Forelimb muscle (tissue), 1 donor: ENCODE results near the gene CPEB4. TPM values are rescaled to one million over a fixed set of nuclear protein-coding genes. Genes with fewer than 3 reads are reported as not detected.

ENCODE experiments used
- DNase-seq: peaks from one replicate; pipeline ENCODE4 v3.0.0-alpha.2; 2013; ENCODE audit warnings: low read depth
- polyA plus RNA-seq: library from polyadenylated mRNA; unstranded; fragments of 120-200 nt; gene quantifications from one replicate; pipeline ENCODE4 v1.2.1, GENCODE V29; 2013; ENCODE audit not compliant: insufficient read length

CPEB4 gene
- polyA plus RNA-seq, 1 donor = 41.9 TPM

- no peak for DNase-seq
Measured at GRCh38 chr5:173884402-173885053, 3.6 kb upstream of the CPEB4 start.

- no peak for DNase-seq
Measured at GRCh38 chr5:173885054-173885443, 3.1 kb upstream of the CPEB4 start.

- no peak for DNase-seq
Measured at GRCh38 chr5:173885475-173886010, 2.6 kb upstream of the CPEB4 start.

- DNase-seq = no peak
Measured at GRCh38 chr5:173886150-173886549, 2.0 kb upstream of the CPEB4 start.

GRCh38 chr5:173888473-173889131, 453 bp downstream of the CPEB4 start:
- DNase-seq = no peak

- no peak for DNase-seq
Measured at GRCh38 chr5:173890195-173890991, 2.2 kb downstream of the CPEB4 start.

- DNase-seq = no peak
Measured at GRCh38 chr5:173891308-173892116, 3.4 kb downstream of the CPEB4 start.

- DNase-seq = no peak
Measured at GRCh38 chr5:173893192-173893561, 5.0 kb downstream of the CPEB4 start.

- no peak for DNase-seq
Measured at GRCh38 chr5:173895401-173896165, 7.4 kb downstream of the CPEB4 start.

- DNase-seq = no peak
Measured at GRCh38 chr5:173896631-173897030, 8.5 kb downstream of the CPEB4 start.

GRCh38 chr5:173901705-173902104, 13.6 kb downstream of the CPEB4 start:
- no peak for DNase-seq

- no peak for DNase-seq
Measured at GRCh38 chr5:173902334-173902733, 14.2 kb downstream of the CPEB4 start.

GRCh38 chr5:173902743-173903142, 14.6 kb downstream of the CPEB4 start:
- DNase-seq = no peak

GRCh38 chr5:173903396-173904140, 15.4 kb downstream of the CPEB4 start:
- no peak for DNase-seq

GRCh38 chr5:173904151-173904550, 16.0 kb downstream of the CPEB4 start:
- DNase-seq = no peak

GRCh38 chr5:173907284-173907683, 19.1 kb downstream of the CPEB4 start:
- DNase-seq = no peak

- no peak for DNase-seq
Measured at GRCh38 chr5:173907686-173908371, 19.7 kb downstream of the CPEB4 start.

- DNase-seq = no peak
Measured at GRCh38 chr5:173909199-173909598, 21.1 kb downstream of the CPEB4 start.

- DNase-seq = no peak
Measured at GRCh38 chr5:173910215-173910614, 22.1 kb downstream of the CPEB4 start.

- no peak for DNase-seq
Measured at GRCh38 chr5:173911623-173912022, 23.5 kb downstream of the CPEB4 start.
